Fibroblast of pulmonary artery (primary cell): ENCODE measurements around the gene PTPRN2.

Experiments used
- DNase-seq: peaks from one replicate; pipeline ENCODE4 v3.0.0-alpha.2; 2010; ENCODE audit warnings: low read depth
- H3K4me3 ChIP-seq: replicated peaks from 2 replicates; pipeline ENCODE4 v1.5.1; 2011; ENCODE audit warnings: low read depth, mild to moderate bottlenecking, control low read depth, low read length, moderate library complexity
- TF ChIP-seq, protein P1 (sequence below): IDR thresholded peaks from 2 replicates; pipeline ENCODE4 v1.5.1; 2011; ENCODE audit warnings: mild to moderate bottlenecking, control low read depth, low read length, inconsistent platforms; ENCODE audit errors: missing control alignments

Gene PTPRN2

DNA sequence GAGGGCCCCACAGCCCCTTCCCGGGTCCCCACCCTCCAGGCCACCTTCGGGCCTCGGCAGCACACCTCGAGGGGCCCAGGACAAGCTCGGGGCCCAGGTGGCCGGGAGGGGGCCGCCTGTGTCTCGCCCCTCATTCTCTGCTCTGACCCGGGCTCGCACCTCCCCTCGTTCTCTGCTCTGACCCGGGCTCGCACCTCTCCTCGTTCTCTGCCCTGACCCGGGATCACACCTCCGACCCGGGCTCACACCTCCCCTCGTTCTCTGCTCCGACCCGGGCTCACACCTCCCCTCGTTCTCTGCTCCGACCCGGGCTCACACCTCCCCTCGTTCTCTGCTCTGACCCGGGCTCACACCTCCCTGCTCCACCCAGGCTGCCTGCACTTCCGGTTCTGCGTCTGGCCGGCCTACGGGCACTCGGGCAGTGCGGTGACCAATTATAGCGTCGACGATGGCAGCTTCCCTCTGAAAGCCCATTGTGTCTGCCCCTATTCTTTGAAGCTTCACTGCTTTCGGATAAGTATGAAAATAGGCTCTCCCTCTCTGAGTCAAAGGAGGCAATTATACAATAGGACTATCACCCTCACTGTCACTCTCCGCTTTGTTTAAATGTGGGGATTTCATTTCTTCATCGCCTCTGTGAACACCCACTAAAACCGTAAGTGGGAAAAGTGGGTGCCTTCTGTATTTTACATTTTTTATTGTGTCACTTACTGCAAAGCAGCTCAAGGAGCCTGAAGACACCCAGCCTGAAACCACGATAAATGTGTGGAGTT, 793.5 kb downstream of the PTPRN2 start:
- TF ChIP-seq, protein P1, sequence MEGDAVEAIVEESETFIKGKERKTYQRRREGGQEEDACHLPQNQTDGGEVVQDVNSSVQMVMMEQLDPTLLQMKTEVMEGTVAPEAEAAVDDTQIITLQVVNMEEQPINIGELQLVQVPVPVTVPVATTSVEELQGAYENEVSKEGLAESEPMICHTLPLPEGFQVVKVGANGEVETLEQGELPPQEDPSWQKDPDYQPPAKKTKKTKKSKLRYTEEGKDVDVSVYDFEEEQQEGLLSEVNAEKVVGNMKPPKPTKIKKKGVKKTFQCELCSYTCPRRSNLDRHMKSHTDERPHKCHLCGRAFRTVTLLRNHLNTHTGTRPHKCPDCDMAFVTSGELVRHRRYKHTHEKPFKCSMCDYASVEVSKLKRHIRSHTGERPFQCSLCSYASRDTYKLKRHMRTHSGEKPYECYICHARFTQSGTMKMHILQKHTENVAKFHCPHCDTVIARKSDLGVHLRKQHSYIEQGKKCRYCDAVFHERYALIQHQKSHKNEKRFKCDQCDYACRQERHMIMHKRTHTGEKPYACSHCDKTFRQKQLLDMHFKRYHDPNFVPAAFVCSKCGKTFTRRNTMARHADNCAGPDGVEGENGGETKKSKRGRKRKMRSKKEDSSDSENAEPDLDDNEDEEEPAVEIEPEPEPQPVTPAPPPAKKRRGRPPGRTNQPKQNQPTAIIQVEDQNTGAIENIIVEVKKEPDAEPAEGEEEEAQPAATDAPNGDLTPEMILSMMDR: no peak
- no peak overlapping the region for H3K4me3 ChIP-seq
- DNase-seq: no peak

DNA sequence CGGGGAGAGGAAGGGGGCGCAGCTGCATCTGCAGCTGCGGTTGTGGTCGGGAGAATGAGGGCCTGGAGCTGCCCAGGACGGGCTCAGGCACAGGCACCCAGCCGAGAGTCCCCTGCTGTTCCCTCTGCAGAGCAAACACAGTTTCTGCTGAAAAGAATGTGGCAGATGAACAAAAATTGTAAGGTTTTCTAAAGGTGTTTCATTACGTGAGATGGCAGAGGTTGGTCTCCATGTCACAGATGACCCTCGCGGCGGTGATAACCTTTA, 794.6 kb downstream of the PTPRN2 start:
- TF ChIP-seq, protein P1: no peak
- no peak for DNase-seq
- no peak overlapping the region for H3K4me3 ChIP-seq

DNA sequence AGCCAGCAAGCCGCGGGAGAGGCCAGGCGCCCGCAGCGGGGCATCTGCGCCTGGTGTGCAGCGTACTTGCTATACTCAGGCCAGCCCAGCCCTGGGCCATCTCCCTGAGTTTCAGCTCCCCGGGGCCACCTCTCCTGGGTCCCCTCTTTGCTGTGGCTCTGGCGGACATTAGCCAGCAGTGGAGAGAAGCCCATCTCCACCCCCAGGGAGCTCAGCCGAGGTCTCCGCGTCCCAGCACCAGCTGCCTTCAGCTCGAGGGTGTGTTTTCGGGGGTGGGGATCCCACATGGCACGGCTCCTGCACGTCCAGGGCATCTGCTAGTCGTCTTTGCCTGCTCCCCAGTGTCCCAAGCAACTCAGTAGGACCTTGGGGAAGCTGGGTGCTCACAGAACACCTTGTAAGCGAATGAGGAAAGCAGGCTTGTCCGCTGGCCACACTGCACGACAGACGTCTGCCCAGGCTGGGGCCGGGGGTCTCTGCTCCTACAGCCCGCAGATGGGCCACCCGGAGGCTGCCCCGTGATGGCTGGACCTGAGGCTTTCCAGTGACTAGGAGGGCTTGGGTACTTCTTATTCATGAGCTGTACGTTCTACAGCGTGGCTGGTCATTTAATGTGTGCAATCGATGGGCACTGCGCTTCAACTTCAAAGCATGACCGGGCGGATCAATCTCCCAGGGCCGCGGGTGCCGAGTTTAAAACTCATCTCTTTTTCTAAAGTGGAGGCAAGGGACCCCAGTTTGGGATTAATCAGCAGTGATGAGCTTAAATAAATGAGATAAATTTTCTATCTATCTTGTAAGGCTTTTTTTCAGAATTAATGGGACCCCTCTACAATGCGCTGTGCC, 795.2 kb downstream of the PTPRN2 start:
- H3K4me3 ChIP-seq: no peak overlapping the region
- TF ChIP-seq, protein P1: no peak
- no peak for DNase-seq

DNA sequence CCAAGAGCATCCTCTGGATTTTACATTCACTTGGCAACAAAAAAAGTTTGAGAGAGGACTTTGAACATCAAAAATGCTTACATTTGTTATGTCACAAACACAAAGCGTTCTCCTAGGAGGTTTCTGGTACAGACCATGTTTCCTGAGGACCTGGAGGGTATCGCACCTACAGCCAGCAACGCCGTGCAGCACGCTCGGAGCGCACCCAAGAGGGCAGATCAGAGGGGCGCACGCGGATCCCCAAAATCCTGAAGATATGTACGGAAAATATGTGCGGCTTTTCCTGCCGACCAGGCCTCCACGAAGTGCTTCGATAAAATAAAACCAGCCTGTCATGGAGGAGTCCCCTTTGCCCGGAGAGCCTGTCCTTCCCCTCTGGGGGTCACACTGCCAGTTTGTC, 796.0 kb downstream of the PTPRN2 start:
- DNase-seq: no peak
- TF ChIP-seq, protein P1: no peak
- no peak overlapping the region for H3K4me3 ChIP-seq

DNA sequence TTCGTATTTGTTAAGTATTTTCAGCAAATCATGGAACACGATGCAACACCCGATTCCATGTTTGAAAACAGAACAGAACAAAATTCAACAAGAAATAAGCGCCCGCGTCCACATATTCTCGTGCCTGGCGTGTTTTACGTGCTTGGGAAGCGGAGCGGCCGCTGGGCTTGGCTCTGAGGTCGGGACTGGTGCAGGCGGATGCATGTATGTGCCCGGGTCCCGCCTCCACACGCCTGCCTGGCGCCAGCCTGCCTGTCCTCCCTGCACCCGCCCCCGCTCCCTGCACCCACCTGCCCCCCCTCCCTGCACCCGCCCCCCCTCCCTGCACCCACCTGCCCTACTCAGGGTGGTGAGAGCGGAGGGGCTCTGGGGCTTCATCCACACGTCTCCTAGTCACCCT, 796.4 kb downstream of the PTPRN2 start:
- no peak for DNase-seq
- no peak overlapping the region for H3K4me3 ChIP-seq
- TF ChIP-seq, protein P1: no peak

DNA sequence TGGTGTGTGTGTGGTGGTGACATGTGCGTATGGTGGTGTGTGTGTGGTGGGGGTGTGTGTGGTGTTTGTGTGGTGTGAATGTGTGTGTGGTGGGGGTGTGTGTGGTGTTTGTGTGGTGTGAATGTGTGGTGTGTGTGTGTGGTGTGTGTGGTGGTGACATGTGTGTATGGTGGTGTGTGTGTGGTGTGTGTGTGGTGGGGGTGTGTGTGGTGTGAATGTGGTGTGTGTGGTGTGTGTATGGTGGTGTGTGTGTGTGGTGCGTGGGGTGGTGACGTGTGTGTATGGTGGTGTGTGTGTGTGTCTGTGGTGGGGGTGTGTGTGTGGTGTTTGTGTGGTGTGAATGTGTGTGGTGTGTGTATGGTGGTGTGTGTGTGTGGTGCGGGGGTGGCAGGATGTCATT, 797.7 kb downstream of the PTPRN2 start:
- H3K4me3 ChIP-seq: no peak overlapping the region
- TF ChIP-seq, protein P1: no peak
- no peak for DNase-seq
